ENCODE measurements around the gene ZNF611.
"Not testable (repeated sequence)": the region's sequence is repeated elsewhere in the genome, so short reads cannot be mapped to it uniquely, and the experiment has no call there.

Gene ZNF611

GRCh38 chr19:52681216-52681615, 53.6 kb downstream of the ZNF611 start:
- not testable (repeated sequence) for H3K27me3 ChIP-seq (ENCODE audit: control insufficient read depth in 3 of 3, insufficient read depth in 3 of 3, low read depth in 1 of 3, low read length in 3 of 3); H2BK120ac ChIP-seq (ENCODE audit: low read depth, low read length); H2AK5ac ChIP-seq (ENCODE audit: low read depth, low read length); H4K91ac ChIP-seq (ENCODE audit: low read depth, low read length, poor library complexity); H2BK5ac ChIP-seq (ENCODE audit: low read length); H3K27ac ChIP-seq (replicated peaks; ENCODE audit: low read length); DNase-seq (ENCODE audit: low spot score); H3K4me1 ChIP-seq (ENCODE audit: control insufficient read depth in 2 of 2, insufficient read depth in 1 of 2, low read depth in 1 of 2, low read length in 2 of 2); H3K23ac ChIP-seq (ENCODE audit: low read depth, low read length, poor library complexity); H3K4me3 ChIP-seq (ENCODE audit: low read length in 2 of 2); H4K8ac ChIP-seq (ENCODE audit: low read depth, low read length); H2BK15ac ChIP-seq (ENCODE audit: low read length); H3K18ac ChIP-seq (ENCODE audit: low read length); H2BK12ac ChIP-seq (ENCODE audit: low read length); H3K4ac ChIP-seq (ENCODE audit: low read length); H3K9ac ChIP-seq (ENCODE audit: low read depth, low read length, poor library complexity); H3K4me2 ChIP-seq (ENCODE audit: insufficient read depth, low read length, poor library complexity, severe bottlenecking); H3K79me1 ChIP-seq (ENCODE audit: low read depth, low read length); H2AFZ ChIP-seq (ENCODE audit: low read length); H3K14ac ChIP-seq (ENCODE audit: low read length)
- WGBS, 2 donors (ENCODE audit: extremely low coverage in 2 of 2, insufficient read length in 2 of 2, insufficient replicate concordance in 1 of 2): no CpG with 5 or more reads among the region's 1 CpG
- H3K9me3 ChIP-seq (replicated peaks in 1 of 2; ENCODE audit: control insufficient read depth in 2 of 2, insufficient read depth in 1 of 2, low read depth in 1 of 2, low read length in 2 of 2): peaks cover 4 to 49% of the 10 kb centered on the region in 2 donors
- peaks cover 0 to 56% of the 10 kb centered on the region in 2 donors for H3K36me3 ChIP-seq (replicated peaks in 1 of 2; ENCODE audit: control insufficient read depth in 2 of 2, insufficient read depth in 2 of 2, low read length in 2 of 2)

DNA sequence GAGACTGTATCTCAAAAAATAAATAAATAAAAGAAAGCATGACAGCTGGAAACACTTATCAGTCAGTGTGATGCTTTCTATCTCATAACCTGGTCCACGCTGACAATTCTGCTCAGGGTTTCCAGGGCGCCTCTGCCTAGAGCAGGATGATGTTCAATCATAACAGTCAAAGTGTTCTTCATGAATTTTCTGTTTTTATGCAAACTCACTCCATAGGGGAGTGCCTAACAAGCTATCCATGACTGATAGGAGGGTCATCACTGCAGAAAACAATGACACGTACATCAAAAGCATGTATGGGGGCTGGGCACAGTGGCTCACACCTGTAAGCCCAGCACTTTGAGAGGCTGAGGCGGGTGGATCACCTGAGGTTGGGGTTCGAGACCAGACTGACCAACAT, 55.2 kb downstream of the ZNF611 start:
- Histone ChIP-seq H4K8ac (ENCODE audit: low read depth, low read length) (no peak overlapping the region), H4K91ac (ENCODE audit: low read depth, low read length, poor library complexity) (no peak overlapping the region), H3K36me3 (replicated peaks in 1 of 2; ENCODE audit: control insufficient read depth in 2 of 2, insufficient read depth in 2 of 2, low read length in 2 of 2) (peaks cover 0 to 50% of the 10 kb centered on the region in 2 donors), H3K4me2 (ENCODE audit: insufficient read depth, low read length, poor library complexity, severe bottlenecking) (no peak overlapping the region), H2BK15ac (ENCODE audit: low read length) (no peak overlapping the region), H2BK120ac (ENCODE audit: low read depth, low read length) (no peak overlapping the region), H2BK12ac (ENCODE audit: low read length) (no peak overlapping the region), H3K27ac (replicated peaks; ENCODE audit: low read length) (no peak overlapping the region), H3K9me3 (replicated peaks in 1 of 2; ENCODE audit: control insufficient read depth in 2 of 2, insufficient read depth in 1 of 2, low read depth in 1 of 2, low read length in 2 of 2) (peaks cover 7 to 53% of the 10 kb centered on the region in 2 donors), H3K23ac (ENCODE audit: low read depth, low read length, poor library complexity) (no peak overlapping the region), H2AK5ac (ENCODE audit: low read depth, low read length) (no peak overlapping the region), H3K14ac (ENCODE audit: low read length) (no peak overlapping the region), H3K9ac (ENCODE audit: low read depth, low read length, poor library complexity) (no peak overlapping the region), H3K4me1 (ENCODE audit: control insufficient read depth in 2 of 2, insufficient read depth in 1 of 2, low read depth in 1 of 2, low read length in 2 of 2) (no peaks in the 10 kb centered on the region), H2AFZ (ENCODE audit: low read length) (no peak overlapping the region), H3K4ac (ENCODE audit: low read length) (no peak overlapping the region), H3K18ac (ENCODE audit: low read length) (no peak overlapping the region), H2BK5ac (ENCODE audit: low read length) (no peak overlapping the region), H3K27me3 (ENCODE audit: control insufficient read depth in 3 of 3, insufficient read depth in 3 of 3, low read depth in 1 of 3, low read length in 3 of 3) (no peaks in the 10 kb centered on the region), H3K4me3 (ENCODE audit: low read length in 2 of 2) (no peak overlapping the region), H3K79me1 (ENCODE audit: low read depth, low read length) (peaks cover 8% of the 10 kb centered on the region)
- DNase-seq (ENCODE audit: low spot score): no peak
- no CpG with 5 or more reads among the region's 5 CpGs for WGBS, 2 donors (ENCODE audit: extremely low coverage in 2 of 2, insufficient read length in 2 of 2, insufficient replicate concordance in 1 of 2)

GRCh38 chr19:52675239-52675638, 59.6 kb downstream of the ZNF611 start:
- not testable (repeated sequence) for H3K14ac ChIP-seq (ENCODE audit: low read length); H3K4me1 ChIP-seq (ENCODE audit: control insufficient read depth in 2 of 2, insufficient read depth in 1 of 2, low read depth in 1 of 2, low read length in 2 of 2); H2AFZ ChIP-seq (ENCODE audit: low read length); H2AK5ac ChIP-seq (ENCODE audit: low read depth, low read length); H2BK120ac ChIP-seq (ENCODE audit: low read depth, low read length); H3K27me3 ChIP-seq (ENCODE audit: control insufficient read depth in 3 of 3, insufficient read depth in 3 of 3, low read depth in 1 of 3, low read length in 3 of 3); H3K27ac ChIP-seq (replicated peaks; ENCODE audit: low read length); DNase-seq (ENCODE audit: low spot score); H2BK12ac ChIP-seq (ENCODE audit: low read length); H4K91ac ChIP-seq (ENCODE audit: low read depth, low read length, poor library complexity); H3K4me2 ChIP-seq (ENCODE audit: insufficient read depth, low read length, poor library complexity, severe bottlenecking); H3K18ac ChIP-seq (ENCODE audit: low read length); H3K79me1 ChIP-seq (ENCODE audit: low read depth, low read length); H4K8ac ChIP-seq (ENCODE audit: low read depth, low read length); H3K23ac ChIP-seq (ENCODE audit: low read depth, low read length, poor library complexity); H2BK5ac ChIP-seq (ENCODE audit: low read length); H3K4ac ChIP-seq (ENCODE audit: low read length); H2BK15ac ChIP-seq (ENCODE audit: low read length); H3K9ac ChIP-seq (ENCODE audit: low read depth, low read length, poor library complexity); H3K4me3 ChIP-seq (ENCODE audit: low read length in 2 of 2)
- no CpG with 5 or more reads among the region's 6 CpGs for WGBS, 2 donors (ENCODE audit: extremely low coverage in 2 of 2, insufficient read length in 2 of 2, insufficient replicate concordance in 1 of 2)
- peaks cover 0 to 63% of the 10 kb centered on the region in 2 donors for H3K36me3 ChIP-seq (replicated peaks in 1 of 2; ENCODE audit: control insufficient read depth in 2 of 2, insufficient read depth in 2 of 2, low read length in 2 of 2)
- peaks cover 5 to 62% of the 10 kb centered on the region in 2 donors for H3K9me3 ChIP-seq (replicated peaks in 1 of 2; ENCODE audit: control insufficient read depth in 2 of 2, insufficient read depth in 1 of 2, low read depth in 1 of 2, low read length in 2 of 2)

DNA sequence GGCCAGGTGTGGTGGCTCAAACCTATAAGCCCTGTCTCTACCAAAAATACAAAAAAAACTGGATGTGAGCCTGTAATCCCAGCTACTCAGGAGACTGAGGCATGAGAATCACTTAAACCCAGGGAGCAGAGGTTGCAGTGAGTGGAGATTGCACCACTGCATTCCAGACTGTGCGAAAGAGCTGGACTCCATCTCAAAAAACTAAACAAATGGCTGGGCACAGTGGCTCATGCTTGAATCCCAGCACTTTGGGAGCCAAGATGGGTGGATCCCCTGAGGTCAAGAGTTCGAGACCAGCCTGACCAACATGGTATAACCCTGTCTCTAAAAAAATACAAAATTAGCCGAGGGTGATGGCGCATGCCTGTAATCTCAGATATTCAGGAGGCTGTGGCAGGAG, 61.8 kb downstream of the ZNF611 start:
- Histone ChIP-seq H2AK5ac (ENCODE audit: low read depth, low read length) (no peak overlapping the region), H3K4me2 (ENCODE audit: insufficient read depth, low read length, poor library complexity, severe bottlenecking) (no peak overlapping the region), H2AFZ (ENCODE audit: low read length) (no peak overlapping the region), H3K36me3 (replicated peaks in 1 of 2; ENCODE audit: control insufficient read depth in 2 of 2, insufficient read depth in 2 of 2, low read length in 2 of 2) (peaks cover 3 to 65% of the 10 kb centered on the region in 2 donors), H3K27ac (replicated peaks; ENCODE audit: low read length) (no peak overlapping the region), H3K4me3 (ENCODE audit: low read length in 2 of 2) (no peak overlapping the region), H4K8ac (ENCODE audit: low read depth, low read length) (no peak overlapping the region), H2BK15ac (ENCODE audit: low read length) (no peak overlapping the region), H2BK120ac (ENCODE audit: low read depth, low read length) (no peak overlapping the region), H3K4ac (ENCODE audit: low read length) (no peak overlapping the region), H2BK5ac (ENCODE audit: low read length) (no peak overlapping the region), H3K23ac (ENCODE audit: low read depth, low read length, poor library complexity) (no peak overlapping the region), H3K14ac (ENCODE audit: low read length) (no peak overlapping the region), H4K91ac (ENCODE audit: low read depth, low read length, poor library complexity) (no peak overlapping the region), H3K9me3 (replicated peaks in 1 of 2; ENCODE audit: control insufficient read depth in 2 of 2, insufficient read depth in 1 of 2, low read depth in 1 of 2, low read length in 2 of 2) (peaks cover 3 to 50% of the 10 kb centered on the region in 2 donors), H3K9ac (ENCODE audit: low read depth, low read length, poor library complexity) (no peak overlapping the region), H2BK12ac (ENCODE audit: low read length) (no peak overlapping the region), H3K4me1 (ENCODE audit: control insufficient read depth in 2 of 2, insufficient read depth in 1 of 2, low read depth in 1 of 2, low read length in 2 of 2) (no peaks in the 10 kb centered on the region), H3K79me1 (ENCODE audit: low read depth, low read length) (peaks cover 2% of the 10 kb centered on the region), H3K18ac (ENCODE audit: low read length) (no peak overlapping the region), H3K27me3 (ENCODE audit: control insufficient read depth in 3 of 3, insufficient read depth in 3 of 3, low read depth in 1 of 3, low read length in 3 of 3) (no peaks in the 10 kb centered on the region)
- WGBS, 2 donors (ENCODE audit: extremely low coverage in 2 of 2, insufficient read length in 2 of 2, insufficient replicate concordance in 1 of 2): no CpG with 5 or more reads among the region's 4 CpGs
- DNase-seq (ENCODE audit: low spot score): no peak
